Heart left ventricle (tissue), 13 donors: ENCODE measurements around the gene PRSS23.

ENCODE experiments used
- POLR2A ChIP-seq, 2 donors: fragments of 450-650 bp; IDR thresholded peaks; one replicate each; pipeline ENCODE4 v1.6.1; 2017; ENCODE audit warnings: antibody characterized with exemption in 2 of 2, mild to moderate bottlenecking in 2 of 2, moderate library complexity in 2 of 2
- TF ChIP-seq, protein P1 (sequence below), 12 donors: fragments of 200-600 bp; sonication (generic) in 4 of 12; IDR thresholded peaks; one replicate each; pipeline versions ENCODE4 v1.5.0 to v1.8.0; 2018 to 2022; ENCODE audit warnings: antibody characterized with exemption in 12 of 12, mild to moderate bottlenecking in 5 of 12
- donor health status: ischemic (EF 13 %, LVEDD 7.1; RV severe dilation, severe dysfunction).
- donor health status: DM: no; HTN: yes; CAD: no.
- donor health status: DM: no; HTN: no; CAD: no.
- donor health status: ischemic (EF 25% LVEDD 6.9; RV normal size, moderate dysfunction).
- donor health status: ischemic (EF 25% LVEDD 5.7; RV mildly dilated, moderate dysfunction).
- donor health status: ischemic (EF 35%, LVEDD 5.7; RV mildly dilated, moderate dysfunction).
- donor health status: nonischemic (EF 11% LVEDD 7.7; RV severe dilation, severe dysfunction).
- donor health status: DM: yes; HTN: yes; CAD: no.
- donor health status: PGD.
- donor health status: ischemic (EF 29% LVEDD 5.4; RV normal size, mild dysfunction).
- donor health status: nonischemic (EF 23%, LVEDD 6.1; RV moderate dilation, normal function).

- TF ChIP-seq, protein P1, sequence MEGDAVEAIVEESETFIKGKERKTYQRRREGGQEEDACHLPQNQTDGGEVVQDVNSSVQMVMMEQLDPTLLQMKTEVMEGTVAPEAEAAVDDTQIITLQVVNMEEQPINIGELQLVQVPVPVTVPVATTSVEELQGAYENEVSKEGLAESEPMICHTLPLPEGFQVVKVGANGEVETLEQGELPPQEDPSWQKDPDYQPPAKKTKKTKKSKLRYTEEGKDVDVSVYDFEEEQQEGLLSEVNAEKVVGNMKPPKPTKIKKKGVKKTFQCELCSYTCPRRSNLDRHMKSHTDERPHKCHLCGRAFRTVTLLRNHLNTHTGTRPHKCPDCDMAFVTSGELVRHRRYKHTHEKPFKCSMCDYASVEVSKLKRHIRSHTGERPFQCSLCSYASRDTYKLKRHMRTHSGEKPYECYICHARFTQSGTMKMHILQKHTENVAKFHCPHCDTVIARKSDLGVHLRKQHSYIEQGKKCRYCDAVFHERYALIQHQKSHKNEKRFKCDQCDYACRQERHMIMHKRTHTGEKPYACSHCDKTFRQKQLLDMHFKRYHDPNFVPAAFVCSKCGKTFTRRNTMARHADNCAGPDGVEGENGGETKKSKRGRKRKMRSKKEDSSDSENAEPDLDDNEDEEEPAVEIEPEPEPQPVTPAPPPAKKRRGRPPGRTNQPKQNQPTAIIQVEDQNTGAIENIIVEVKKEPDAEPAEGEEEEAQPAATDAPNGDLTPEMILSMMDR (IDR thresholded peaks at IDR 0.05), result no peak
- TF ChIP-seq POLR2A (IDR thresholded peaks at IDR 0.05), result no peak
Observed at GRCh38 chr11:86774417-86774816, 25.9 kb upstream of the PRSS23 start.
